Thymus (tissue), 11 donors: ENCODE results near the gene CBR1. TPM values are rescaled to one million over a fixed set of nuclear protein-coding genes. Genes with fewer than 3 reads are reported as not detected.

Experiments
- DNase-seq, 9 donors: peaks; one replicate each; pipeline ENCODE4 v3.0.0-alpha.2; 2013; ENCODE audit warnings: low spot score in 9 of 9, low read depth in 6 of 9, missing footprints in 1 of 9
- H3K27ac ChIP-seq, 2 donors: one replicate each; pipeline ENCODE4 v1.5.1; 2013; ENCODE audit warnings: control low read depth in 1 of 2, low read depth in 1 of 2, low read length in 1 of 2, mild to moderate bottlenecking in 1 of 2, moderate library complexity in 1 of 2
- H3K27me3 ChIP-seq, 2 donors: one replicate each; pipeline ENCODE4 v1.5.1; 2013; ENCODE audit warnings: low read length in 1 of 2; ENCODE audit not compliant: control insufficient read depth in 2 of 2, insufficient read depth in 1 of 2
- H3K36me3 ChIP-seq, 2 donors: one replicate each; pipeline ENCODE4 v1.5.1; 2013; ENCODE audit warnings: low read length in 1 of 2, mild to moderate bottlenecking in 1 of 2, moderate library complexity in 1 of 2; ENCODE audit not compliant: control insufficient read depth in 2 of 2, insufficient read depth in 2 of 2
- H3K4me1 ChIP-seq, 2 donors: one replicate each; pipeline ENCODE4 v1.5.1; 2013; ENCODE audit warnings: low read length in 2 of 2; ENCODE audit not compliant: control insufficient read depth in 2 of 2, insufficient read depth in 2 of 2
- H3K4me3 ChIP-seq, 2 donors: one replicate each; pipeline ENCODE4 v1.5.1; 2013; ENCODE audit warnings: low read length in 2 of 2, control low read depth in 1 of 2, mild to moderate bottlenecking in 1 of 2
- H3K9me3 ChIP-seq, 2 donors: one replicate each; pipeline ENCODE4 v1.5.1; 2013; ENCODE audit warnings: low read length in 1 of 2, mild to moderate bottlenecking in 1 of 2; ENCODE audit not compliant: control insufficient read depth in 2 of 2, insufficient read depth in 1 of 2
- WGBS: extraction: QIAGEN DNeasy Blood & Tissue Kit; methylation state at CpG from one replicate; pipeline ENCODE4 v1.1.7; 2013; 5-methylcytosine and 5-hydroxymethylcytosine counted together
- polyA plus RNA-seq: library from polyadenylated mRNA; stranded (reverse); fragments of 200-250 nt; gene quantifications from one replicate; pipeline ENCODE4 v1.2.3, GENCODE V29; 2013
- total RNA-seq: library from RNA; stranded (reverse); fragments of 120-200 nt; gene quantifications from one replicate; pipeline ENCODE4 v1.2.4, GENCODE V29; 2013
- donor health status: healthy.

CBR1 gene
- total and polyA plus RNA-seq, 2 donors: 26.2 to 57.7 TPM

DNA sequence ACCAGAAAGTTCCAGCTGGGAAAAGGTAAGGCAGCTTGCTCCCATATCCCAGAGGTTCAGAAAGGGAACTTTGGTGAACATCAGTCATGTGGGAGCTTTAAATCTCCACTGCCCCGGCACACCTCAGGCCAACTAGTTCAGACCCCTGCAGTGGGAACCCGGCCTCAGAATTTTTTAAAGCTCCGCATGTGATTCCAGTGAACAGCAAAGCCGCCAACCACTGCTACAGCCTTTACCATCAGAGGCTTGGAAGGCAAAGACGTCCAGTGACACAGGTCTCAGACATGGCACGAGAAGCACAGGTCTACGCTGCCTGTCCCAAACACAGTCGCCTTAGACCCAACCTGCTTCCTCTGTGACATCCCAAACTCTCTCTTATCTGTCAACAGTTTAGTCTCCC, 40.5 kb upstream of the CBR1 start:
- no peak for DNase-seq
- peaks cover 0 to 4% of the 10 kb centered on the region in 2 donors for H3K4me1 ChIP-seq
- H3K27me3 ChIP-seq: no peaks in the 10 kb centered on the region
- H3K36me3 ChIP-seq: peaks cover under 1 to 10% of the 10 kb centered on the region in 2 donors
- H3K27ac ChIP-seq: no peak overlapping the region
- no peak overlapping the region for H3K4me3 ChIP-seq
- 97% methylated on average over 8 of the region's 8 CpGs for WGBS
- H3K9me3 ChIP-seq: no peaks in the 10 kb centered on the region

DNA sequence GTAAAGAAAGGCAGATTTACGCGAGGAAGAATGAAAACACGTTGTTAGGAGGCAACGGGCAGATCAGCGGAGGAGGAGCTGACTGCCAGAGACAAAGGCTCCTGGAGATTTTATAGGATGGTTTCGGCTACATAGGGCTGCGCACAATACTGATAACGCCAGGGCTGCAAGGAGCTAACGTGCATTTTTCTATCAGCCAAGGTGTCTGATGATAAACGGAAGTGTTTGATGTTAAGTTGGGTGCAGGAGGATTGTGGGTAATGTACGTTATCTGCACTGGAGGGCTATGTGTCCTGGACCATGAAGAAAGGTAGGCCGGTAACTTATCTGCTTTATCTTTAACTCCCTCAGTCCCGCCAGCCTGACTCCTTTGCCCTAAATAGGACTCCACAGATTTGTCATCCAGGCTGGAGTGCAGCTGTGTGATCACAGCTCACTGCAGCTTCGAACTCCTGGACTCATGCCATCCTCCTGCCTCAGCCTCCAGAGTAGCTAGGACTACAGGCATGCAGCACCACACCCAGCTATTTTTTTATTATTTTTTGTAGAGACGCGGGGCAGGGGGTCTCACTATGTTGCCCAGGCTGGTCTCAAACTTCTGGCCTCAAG, 39.1 kb upstream of the CBR1 start:
- H3K9me3 ChIP-seq: no peaks in the 10 kb centered on the region
- WGBS: 88% methylated on average over 16 of the region's 16 CpGs
- no peaks in the 10 kb centered on the region for H3K27me3 ChIP-seq
- peaks cover 14 to 22% of the 10 kb centered on the region in 2 donors for H3K36me3 ChIP-seq
- no peak overlapping the region for H3K27ac ChIP-seq
- DNase-seq: no peak
- H3K4me1 ChIP-seq: peaks cover 0 to 4% of the 10 kb centered on the region in 2 donors
- H3K4me3 ChIP-seq: no peak overlapping the region

DNA sequence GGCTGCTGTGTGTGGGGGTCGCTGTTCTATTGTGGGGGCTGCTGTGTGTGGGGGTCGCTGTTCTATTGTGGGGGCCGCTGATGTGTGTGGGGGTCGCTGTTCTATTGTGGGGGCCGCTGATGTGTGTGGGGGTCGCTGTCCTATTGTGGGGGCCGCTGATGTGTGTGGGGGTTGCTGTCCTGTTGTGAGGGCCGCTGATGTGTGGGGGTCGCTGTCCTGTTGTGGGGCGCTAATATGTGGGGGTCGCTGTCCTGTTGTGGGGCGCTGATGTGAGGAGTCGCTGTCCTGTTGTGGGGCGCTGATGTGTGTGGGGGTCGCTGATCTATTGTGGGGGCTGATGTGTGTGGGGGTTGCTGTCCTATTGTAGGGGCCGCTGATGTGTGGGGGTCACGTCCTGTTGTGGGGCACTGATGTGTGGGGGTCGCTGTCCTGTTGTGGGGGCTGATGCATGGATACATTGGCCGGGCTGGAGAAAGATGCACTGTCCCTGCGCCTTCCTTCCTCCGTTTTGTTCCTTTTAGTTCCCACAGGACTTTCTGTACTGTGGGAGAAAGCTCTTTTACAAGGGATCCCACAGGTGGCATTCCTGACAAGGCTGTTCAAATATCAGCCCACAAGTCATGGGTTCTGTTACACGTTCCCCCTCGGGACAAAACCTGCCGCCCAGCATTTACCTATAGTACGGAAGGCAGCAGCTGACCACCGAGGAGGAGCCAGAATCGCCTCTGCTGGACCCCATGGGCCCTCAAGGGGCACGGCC, 37.0 kb upstream of the CBR1 start:
- no peak for DNase-seq
- 98% methylated on average over 28 of the region's 28 CpGs for WGBS
- peaks cover 26 to 30% of the 10 kb centered on the region in 2 donors for H3K36me3 ChIP-seq

DNA sequence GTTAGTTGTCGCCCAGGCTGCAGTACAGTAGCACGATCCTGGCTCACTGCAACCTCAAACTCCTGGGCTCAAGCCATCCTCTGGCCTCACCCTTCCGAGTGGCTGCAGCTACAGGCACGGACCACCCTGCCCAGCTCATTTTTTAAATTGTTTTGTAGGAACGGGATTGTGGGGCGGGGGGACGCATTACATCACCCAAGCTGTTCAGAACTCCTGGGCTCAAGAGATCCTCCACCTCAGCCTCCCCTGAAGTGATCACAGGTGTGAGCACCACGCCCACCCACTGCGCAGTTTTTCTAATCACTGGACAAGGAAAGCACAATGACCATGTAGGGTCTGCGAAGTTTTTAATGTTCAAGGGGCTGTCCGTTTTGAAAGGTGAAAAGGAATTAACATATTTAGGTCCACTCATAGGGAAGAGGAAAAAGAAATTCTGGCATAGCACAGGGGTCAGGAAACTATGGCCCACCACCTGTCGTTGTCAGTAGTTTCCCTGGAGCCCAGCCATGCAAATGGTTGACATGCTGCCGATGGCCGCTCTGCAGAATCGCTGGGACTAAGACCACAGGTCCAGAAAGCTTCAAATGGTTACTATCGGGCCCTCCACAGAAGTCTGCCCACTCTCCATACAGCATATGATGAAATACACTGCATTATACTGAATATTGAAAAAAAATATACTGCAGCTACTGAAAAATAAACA, 35.5 kb upstream of the CBR1 start:
- Histone ChIP-seq H3K36me3 (peaks cover 38 to 42% of the 10 kb centered on the region in 2 donors), H3K4me3 (no peak overlapping the region), H3K27me3 (no peaks in the 10 kb centered on the region), H3K9me3 (no peaks in the 10 kb centered on the region), H3K4me1 (peaks cover 0 to 2% of the 10 kb centered on the region in 2 donors), H3K27ac (no peak overlapping the region)
- WGBS: 87% methylated on average over 16 of the region's 16 CpGs
- DNase-seq: no peak

More for the DNA sequence above, 37.0 kb upstream of the CBR1 start:
- H3K9me3 ChIP-seq: no peaks in the 10 kb centered on the region
- peaks cover 0 to 4% of the 10 kb centered on the region in 2 donors for H3K4me1 ChIP-seq
- H3K27ac ChIP-seq: no peak overlapping the region
- H3K4me3 ChIP-seq: no peak overlapping the region
- no peaks in the 10 kb centered on the region for H3K27me3 ChIP-seq

DNA sequence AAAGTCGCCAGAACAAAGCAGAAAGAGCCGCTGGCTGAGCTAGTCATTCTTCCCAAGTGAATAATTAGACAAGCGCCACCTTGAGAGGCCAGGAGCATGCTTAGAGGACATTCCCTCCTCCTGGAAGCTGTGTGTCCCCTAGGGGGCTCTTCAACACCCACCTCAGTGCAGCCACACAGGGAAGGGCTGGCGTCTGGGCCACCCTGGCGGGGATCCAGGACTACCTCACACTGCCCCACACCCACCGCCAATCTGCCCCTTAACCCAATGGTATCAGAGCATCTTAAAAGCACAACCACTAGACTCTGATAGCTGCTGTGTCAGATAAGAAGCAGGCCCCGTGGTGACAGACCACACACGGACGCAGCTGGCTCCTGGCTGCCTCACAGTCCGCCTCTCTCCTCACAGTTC, 34.4 kb upstream of the CBR1 start:
- Histone ChIP-seq H3K27me3 (no peaks in the 10 kb centered on the region), H3K4me3 (no peak overlapping the region), H3K4me1 (peaks cover 0 to 2% of the 10 kb centered on the region in 2 donors), H3K36me3 (peaks cover 38 to 50% of the 10 kb centered on the region in 2 donors), H3K9me3 (no peaks in the 10 kb centered on the region), H3K27ac (no peak overlapping the region)
- DNase-seq: no peak
- 93% methylated on average over 10 of the region's 10 CpGs for WGBS

DNA sequence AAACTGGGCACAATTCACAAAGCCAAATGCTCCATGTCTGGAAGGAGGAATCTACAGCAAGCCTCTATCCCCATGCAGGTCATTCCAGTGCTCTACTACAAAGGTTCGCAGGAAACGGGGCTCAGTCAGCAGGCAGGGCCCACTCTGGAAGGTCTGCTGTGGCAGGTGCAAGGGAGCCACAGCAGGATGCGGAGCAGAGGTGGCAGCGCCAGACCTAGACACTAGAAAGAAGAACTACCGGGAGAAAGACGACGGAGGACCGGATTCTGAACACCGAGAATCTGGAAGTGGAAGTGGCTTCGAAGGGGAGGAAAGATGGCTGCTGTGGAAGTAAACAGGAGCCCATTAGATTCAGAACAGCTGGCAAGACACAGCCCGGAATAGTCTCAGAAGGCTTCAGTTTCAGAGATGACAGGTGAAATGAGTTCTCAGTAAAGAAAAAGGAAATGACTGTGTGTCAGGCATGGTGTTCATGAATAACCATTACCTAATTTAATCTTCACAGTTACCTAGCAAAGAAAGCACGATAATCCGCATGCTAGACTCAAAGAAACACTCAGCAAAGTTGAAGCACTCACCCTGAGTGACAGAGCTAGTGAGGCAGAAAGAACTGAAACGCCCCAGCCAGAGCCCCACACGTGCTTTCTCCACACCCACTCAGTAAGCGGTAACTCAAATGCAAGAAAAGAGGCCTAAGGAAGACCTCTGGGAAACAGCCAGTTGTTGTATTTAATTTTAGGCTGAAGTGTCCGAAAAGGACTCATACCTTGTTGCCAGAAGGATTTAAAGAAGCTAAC, 30.9 kb upstream of the CBR1 start:
- H3K4me1 ChIP-seq: peaks cover 0 to 2% of the 10 kb centered on the region in 2 donors
- WGBS: 96% methylated on average over 17 of the region's 17 CpGs
- no peak for DNase-seq
- peaks cover 54 to 55% of the 10 kb centered on the region in 2 donors for H3K36me3 ChIP-seq
- no peak overlapping the region for H3K4me3 ChIP-seq
- peak overlapping the region; percentile 11 to 18 for H3K27ac ChIP-seq
- H3K9me3 ChIP-seq: no peaks in the 10 kb centered on the region
- no peaks in the 10 kb centered on the region for H3K27me3 ChIP-seq

DNA sequence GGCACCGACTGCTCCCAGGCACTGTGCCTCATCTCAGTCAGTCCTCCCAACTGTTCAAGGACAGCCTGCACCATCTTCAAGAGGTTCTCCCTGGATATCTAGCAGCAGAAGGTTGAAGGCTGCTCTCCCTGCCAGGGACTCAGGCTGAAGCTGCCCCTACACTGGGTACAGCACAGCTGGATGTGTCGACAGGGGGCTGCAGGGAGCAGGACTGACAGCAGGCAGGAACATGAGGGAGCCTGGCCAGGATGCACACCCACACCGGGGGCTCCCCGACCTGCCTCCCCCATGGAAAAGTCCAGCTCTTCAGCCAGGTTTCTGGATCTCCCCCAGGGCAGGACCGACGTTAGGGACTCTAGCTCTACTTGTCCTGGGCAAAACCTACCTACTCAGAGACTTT, 30.0 kb upstream of the CBR1 start:
- Histone ChIP-seq H3K27ac (no peak overlapping the region), H3K4me1 (peaks cover 0 to 2% of the 10 kb centered on the region in 2 donors), H3K9me3 (no peaks in the 10 kb centered on the region), H3K36me3 (peaks cover 56 to 57% of the 10 kb centered on the region in 2 donors), H3K4me3 (no peak overlapping the region), H3K27me3 (no peaks in the 10 kb centered on the region)
- no peak for DNase-seq
- 98% methylated on average over 6 of the region's 6 CpGs for WGBS

DNA sequence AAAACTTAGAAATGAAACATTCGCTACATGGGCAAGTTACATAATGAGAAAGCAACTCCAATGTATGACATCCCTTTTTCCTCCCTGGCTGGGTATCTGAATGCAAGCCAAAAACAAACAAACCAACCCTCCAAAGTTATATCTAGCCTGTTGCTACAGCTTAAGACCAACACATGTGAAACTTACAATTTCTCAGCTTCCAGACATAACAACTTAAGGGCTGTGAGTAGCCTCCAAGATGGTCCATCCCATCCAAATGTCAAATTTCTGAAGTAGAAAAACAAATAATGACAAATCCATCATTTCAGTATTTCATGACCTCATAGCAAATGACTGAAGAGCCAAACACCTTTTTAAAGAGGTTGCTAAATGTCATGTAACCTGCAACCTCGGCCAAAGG, 29.4 kb upstream of the CBR1 start:
- Histone ChIP-seq H3K4me3 (no peak overlapping the region), H3K27ac (no peak overlapping the region), H3K9me3 (no peaks in the 10 kb centered on the region), H3K36me3 (peaks cover 56 to 57% of the 10 kb centered on the region in 2 donors), H3K4me1 (peaks cover 0 to 2% of the 10 kb centered on the region in 2 donors), H3K27me3 (no peaks in the 10 kb centered on the region)
- 100% methylated on average over 2 of the region's 2 CpGs for WGBS
- no peak for DNase-seq
